Measurements from ENCODE around the gene GPR156.

- TF ChIP-seq EZH2phosphoT487 (IDR thresholded peaks at IDR 0.05; ENCODE audit: insufficient read depth, low read depth) (no peak), EZH2 (IDR thresholded peaks at IDR 0.05; ENCODE audit: insufficient read depth, poor library complexity, severe bottlenecking) (no peak)
These were observed 72.5 kb downstream of the GPR156 start for GRCh38 chr3:120212505-120212904.
